ENCODE data around the gene PAPSS2.
"Not testable (repeated sequence)": the region's sequence is repeated elsewhere in the genome, so short reads cannot be mapped to it uniquely, and the experiment has no call there.

The PAPSS2 gene

DNA sequence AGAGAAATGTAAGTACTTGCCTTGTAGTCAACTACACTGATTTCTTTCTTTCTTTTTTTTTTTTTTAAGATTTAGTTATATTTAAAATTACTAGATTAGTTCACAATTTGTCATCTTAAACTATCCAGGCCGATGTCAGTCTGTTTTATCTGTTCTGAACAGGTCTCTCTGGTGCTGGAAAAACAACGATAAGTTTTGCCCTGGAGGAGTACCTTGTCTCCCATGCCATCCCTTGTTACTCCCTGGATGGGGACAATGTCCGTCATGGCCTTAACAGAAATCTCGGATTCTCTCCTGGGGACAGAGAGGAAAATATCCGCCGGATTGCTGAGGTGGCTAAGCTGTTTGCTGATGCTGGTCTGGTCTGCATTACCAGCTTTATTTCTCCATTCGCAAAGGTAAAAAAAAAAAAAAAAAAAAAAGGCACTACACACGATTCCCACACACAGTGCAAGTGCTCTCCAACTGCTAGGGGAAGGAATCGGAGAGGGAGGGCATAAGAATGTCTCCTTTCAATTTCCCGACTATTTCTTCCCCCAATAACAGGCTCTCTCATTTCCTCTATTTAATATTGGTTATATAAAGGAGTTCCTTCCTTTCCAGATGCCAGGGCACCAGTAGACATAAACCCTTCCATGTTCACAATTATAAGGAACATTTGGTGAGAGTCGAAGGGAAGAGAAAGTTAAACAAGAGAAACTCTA lies 53.4 kb downstream of the PAPSS2 start:
- no peak for DNase-seq

DNA sequence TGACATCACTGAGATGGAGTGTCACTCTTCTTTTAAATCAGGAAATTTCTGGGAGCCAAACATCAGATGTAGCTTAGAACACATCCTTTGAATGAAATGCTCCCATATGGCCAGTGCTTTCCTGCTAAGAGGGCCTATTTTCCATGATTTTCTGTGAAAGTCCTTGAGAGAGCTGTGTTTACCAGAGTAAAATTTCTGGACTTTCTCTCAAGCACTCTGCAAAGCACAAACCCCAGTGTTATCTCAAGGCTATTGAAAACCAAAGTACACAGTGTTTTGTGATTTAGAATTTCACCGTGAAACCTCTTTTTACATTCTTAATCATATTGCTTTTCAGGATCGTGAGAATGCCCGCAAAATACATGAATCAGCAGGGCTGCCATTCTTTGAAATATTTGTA lies 54.0 kb downstream of the PAPSS2 start:
- DNase-seq, result no peak

DNA sequence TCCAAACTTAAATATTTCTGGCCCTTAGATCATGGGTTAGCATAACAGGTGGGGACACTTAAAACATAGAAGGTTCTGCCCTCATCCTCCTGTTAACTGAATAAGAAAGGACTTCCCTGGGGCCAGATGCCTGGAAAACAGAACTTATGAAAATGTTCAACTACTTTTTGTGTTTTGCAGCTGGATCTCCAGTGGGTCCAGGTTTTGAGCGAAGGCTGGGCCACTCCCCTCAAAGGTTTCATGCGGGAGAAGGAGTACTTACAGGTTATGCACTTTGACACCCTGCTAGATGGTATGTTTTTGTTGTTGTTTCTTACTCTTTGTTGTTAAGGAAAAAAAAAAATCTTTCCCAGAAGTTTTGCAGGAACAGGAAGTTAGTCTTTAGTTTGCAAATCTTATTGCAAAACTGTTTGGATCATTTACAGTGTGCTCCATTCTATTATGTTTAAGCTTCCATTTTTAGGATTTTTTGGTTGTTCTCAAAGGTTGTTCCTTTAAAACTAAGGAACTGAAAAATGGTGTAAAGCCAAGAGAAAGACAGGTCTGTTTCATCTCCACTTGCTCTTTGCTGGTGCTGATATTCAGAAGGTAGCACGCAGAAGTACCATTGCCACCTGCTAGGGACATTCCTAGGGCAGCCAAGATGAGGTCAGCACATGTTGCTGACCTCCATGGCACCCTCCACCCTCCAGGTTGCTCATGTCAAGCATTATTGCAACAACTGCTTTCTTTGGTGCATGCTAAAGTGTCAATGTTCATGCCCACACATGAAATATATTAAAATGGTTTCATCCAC lies 56.1 kb downstream of the PAPSS2 start:
- no peak for DNase-seq

DNA sequence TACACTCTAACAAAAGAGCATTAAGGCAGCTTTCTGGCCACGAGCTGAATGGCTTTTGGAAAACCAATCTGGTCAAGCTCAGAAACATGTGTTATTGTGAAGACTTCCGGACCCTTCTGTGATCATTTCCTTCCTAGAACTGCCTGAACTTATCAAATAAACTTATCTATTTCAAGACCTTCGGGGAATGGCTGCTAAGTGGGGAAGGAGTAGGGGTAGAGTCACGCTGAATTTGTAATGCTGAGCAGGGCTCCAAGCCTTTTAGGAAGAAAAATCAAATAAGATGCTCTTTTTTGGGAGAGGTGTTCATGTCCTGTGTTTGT lies 56.6 kb downstream of the PAPSS2 start:
- DNase-seq, result no peak

DNA sequence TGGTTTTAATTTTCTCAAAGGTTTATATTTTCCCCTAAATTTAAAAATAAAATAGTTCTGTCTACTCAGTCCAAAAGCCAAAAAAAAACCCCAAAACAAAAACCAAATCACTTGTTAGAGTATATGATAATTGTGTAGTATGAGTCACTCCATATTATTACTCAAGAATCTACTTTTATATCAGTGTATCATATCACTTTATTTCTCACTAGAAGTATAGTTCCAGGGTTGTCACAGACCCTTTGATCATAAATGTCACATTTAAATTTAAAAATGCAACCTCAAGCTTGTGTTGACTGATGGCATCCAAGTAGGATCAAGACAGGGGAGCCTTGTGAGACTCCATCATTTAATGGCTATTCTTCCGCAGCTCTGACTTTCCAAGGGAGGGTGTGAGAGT lies 61.0 kb downstream of the PAPSS2 start:
- DNase-seq, result no peak

DNA sequence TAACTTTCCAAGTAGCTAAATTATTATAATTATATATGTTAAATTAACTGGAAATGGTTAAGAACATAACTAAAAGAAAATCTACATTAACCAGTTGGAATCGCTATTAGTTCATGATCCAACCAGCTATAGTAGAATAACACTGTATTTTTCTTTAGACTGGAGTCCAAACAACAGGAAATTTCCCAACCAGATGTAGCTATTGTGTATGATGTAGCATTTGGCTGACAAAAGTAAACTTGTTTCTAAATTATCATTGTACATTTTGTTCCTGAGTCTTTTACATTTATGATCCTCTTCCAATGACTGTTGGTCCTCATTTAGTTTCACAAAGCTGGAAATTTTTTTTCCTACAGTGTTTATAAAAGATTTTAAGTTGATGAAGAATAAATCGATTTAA lies 62.1 kb downstream of the PAPSS2 start:
- DNase-seq, result no peak

DNA sequence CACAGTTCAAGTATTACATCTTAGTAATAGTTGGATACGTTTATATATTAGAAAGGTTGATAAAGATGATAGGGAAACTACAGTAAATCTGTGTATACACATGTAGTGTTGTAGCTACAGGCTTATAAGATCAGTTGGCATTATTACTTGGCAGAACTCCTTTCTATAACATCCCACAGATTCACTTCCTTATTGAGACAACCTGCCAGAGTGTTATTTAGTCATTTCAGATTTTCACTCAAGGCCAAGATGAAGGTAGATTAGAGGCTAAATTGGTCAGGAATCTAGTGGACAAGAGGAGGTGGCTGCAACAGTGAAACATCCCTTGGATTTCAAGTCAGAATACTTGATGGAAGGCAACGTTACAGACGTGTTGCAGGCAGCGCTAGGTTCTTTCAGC lies 63.0 kb downstream of the PAPSS2 start:
- DNase-seq, result no peak

DNA sequence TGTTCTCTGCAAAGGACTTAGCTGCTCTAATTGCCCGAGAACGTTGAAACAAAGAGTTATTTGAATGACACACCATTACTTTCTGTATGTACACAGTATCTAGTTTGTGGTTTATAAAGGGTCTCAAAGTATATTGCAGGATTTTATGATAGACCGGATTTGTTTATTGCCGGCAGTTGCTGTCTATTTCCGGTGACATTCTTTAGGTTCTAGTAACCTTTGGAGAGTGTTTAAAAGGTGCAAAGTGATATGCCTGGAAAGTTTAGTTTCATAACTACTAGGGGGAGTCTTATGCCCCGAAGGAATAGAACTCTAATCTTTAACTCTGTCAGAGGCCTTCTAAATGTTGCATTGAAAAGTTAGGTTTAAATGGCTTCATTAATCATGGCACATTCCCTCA lies 63.8 kb downstream of the PAPSS2 start:
- DNase-seq, result no peak

DNA sequence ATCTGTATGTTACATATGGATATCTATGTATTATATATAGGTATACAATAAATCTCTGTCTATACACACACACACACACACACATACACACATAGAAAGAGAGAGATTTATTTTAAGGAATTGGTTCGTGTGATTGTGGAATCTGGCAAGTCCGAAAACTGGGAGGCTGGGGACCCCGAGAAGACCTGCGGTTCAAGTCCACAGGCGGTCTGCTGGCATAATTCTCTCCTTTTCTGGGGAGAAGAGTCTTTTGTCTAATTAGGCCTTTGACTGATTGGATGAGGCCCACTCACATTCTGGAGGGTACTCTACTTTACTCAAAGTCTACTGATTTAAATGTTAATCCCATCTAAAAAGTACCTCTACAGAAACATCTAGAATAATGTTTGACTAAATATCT lies 65.1 kb downstream of the PAPSS2 start:
- DNase-seq, result no peak

DNA sequence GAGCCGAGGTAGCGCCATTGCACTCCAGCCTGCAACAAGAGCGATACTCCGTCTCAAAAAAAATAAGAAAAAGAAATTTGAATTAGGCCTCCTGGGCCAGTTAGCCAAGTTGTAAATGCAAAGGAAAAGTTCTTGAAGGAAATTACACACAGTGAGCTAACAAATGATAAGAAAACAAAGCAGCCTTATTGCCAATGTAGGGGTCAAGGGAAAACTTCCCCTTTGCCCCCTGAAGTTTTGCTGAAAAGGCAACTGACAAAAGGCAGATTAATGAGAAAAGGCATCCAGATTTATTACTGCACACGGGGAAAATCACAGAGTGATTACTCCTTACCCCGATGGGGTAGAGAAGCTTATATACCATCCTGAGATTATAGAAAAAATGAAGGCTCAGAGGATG lies 70.3 kb downstream of the PAPSS2 start:
- no peak for DNase-seq

DNA sequence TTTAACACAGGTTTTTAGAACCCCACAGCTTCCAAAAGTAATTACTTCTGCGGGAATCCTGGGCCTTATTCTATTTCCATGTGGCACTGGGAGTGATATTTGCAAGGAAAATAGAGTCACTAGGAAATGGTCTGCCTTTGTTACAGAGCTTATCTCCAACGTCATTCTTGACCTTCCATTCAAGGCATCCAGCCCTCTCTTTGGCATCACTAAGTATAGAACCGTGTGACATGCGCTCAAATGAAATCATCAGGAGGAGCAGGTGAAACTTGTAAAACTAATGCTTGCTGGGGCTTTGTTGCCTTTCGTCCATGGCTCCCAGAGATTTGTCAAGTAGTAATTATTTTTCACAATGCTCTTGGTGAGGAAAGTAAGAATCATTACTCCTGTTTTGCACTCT lies 73.4 kb downstream of the PAPSS2 start:
- no peak for DNase-seq

DNA sequence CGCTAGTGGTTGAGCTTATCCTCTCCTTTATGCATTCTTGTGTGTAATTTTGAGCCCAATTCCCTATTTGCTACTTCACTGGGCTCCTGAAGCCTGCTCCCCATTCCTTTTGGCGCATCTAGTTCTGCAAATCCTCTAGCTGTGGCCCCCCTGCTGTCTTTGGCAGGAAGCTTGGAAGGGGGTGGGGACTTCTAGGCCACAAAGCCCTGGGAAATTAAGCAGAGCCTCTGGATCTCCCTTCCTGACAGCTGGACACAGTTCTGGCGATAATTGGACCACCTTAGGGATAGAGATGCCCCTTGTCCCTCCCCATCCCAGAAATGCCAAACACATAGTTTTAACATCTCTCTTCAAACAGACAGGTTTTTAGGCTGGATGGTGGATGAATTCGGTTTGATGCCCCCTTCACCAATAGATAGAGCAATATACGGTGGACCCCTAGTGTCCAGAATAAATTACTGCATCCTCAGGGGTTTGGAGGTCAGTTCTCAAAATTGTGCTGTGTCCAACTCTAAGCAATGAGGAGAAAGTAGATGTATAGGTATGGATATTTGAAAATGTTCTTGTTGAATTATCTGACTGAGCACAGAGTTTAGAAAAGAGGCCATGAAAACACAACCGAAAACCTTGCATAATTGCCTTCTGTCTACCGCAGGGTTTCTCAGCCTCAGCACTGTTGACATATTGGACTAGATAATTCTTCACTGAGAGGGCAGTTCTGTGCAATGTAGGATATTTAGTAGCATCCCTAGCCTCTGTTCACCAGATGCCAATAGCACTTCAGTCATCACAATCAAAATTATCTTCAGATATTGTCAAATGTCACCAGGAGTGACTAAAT lies 75.5 kb downstream of the PAPSS2 start:
- peak in 1 of 2 donors; percentile 15 for DNase-seq

DNA sequence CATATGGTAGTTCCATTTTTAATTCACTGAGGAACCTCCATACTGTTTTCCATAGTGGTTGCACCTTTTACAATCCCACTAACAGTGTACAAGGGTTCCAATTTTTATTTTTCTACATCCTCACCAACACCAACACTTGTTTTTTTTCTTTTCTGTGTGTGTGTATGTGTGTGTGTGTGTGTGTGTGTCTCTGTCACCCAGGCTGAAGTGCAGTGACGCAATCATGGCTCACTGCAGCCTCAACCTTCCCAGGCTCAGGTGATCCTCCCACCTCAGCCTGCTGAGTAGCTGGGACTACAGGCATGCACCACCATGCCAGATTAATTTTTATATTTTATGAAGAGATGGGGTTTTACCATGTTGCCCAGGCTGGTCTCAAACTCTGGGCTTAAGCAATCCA lies 78.6 kb downstream of the PAPSS2 start:
- DNase-seq, result not testable (repeated sequence)

DNA sequence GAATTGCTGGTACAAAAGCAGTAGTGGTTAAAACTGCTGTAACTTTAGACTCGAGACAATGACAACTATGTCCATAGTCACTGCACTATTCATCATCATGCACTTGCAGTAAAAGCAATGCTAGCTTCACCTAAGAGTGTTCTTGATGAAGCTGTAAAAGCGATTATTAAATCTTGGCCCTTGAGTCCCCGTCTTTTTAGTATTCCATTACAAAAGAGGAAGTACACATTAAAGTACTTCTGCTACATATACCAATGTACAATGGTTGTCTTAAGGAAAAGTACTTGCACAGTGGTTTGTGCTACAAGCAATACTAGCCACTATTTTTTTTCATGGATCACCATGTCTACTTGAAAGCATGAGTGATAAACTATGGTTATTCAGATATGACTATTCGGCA lies 80.0 kb downstream of the PAPSS2 start:
- DNase-seq, result no peak

DNA sequence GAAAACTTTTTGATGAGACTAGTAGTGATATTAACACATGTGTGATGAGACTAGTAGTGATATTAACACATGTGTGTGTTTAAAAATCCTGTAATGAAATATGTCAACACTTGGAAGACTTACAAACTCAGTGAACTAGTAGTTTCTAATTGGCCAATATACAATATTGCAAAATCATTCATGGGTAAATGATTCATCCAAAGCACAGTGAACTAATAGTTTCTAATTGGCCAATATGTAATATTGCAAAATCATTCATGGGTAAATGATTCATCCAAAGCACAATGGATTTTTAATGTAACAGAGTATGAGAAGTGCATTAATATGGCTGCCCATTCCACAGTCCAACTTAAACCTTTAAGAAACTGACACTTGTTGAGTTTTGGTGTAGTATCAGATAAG lies 80.6 kb downstream of the PAPSS2 start:
- no peak for DNase-seq

DNA sequence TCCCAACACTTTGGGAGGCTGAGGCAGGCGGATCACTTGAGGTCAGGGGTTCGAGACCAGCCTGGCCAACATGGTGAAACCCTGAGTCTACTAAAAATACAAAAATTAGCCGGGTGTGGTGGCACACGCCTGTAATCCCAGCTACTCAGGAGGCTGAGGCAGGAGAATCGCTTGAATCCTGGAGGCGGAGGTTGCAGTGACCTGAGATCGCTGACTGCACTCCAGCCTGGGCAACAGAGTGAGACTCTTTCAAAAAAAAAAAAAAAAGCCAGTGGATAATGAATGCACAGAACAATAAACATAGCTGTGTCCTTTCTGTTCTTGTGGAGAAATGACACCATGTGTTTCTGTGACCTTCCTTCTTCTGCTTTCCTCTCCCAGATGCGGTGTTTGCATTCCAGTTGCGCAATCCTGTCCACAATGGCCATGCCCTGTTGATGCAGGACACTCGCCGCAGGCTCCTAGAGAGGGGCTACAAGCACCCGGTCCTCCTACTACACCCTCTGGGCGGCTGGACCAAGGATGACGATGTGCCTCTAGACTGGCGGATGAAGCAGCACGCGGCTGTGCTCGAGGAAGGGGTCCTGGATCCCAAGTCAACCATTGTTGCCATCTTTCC lies 83.4 kb downstream of the PAPSS2 start:
- peak in 1 of 2 donors; percentile 23 for DNase-seq

DNA sequence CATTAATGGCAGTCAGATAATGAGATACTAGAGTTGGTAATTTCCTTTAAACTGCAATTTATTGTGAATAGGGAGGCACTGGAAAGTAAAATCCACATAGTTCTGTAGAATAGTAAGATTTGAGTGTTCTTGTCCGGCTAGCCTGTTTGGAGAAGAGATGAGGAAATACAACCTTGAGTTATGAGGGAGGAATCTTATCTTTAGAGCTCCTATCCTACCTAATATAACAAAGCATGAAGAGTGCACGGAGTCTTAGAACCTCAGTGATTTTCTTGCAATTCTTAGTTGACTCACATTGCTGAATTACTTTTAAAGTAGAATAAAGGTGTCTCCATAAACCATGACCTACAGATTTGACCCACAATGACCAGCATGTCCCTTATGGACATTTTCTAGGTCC lies 84.9 kb downstream of the PAPSS2 start:
- no peak for DNase-seq

DNA sequence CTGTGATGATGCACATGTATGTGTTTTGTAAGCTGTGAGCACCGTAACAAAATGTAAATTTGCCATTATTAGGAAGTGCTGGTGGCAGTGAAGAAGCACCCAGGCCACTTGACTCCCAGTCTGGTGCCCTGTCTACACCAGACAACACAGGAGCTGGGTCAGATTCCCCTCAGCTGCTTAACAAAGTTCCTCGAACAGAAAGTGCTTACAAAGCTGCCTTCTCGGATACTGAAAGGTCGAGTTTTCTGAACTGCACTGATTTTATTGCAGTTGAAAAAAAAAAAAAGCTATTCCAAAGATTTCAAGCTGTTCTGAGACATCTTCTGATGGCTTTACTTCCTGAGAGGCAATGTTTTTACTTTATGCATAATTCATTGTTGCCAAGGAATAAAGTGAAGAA lies 87.2 kb downstream of the PAPSS2 start:
- no peak for DNase-seq

DNA sequence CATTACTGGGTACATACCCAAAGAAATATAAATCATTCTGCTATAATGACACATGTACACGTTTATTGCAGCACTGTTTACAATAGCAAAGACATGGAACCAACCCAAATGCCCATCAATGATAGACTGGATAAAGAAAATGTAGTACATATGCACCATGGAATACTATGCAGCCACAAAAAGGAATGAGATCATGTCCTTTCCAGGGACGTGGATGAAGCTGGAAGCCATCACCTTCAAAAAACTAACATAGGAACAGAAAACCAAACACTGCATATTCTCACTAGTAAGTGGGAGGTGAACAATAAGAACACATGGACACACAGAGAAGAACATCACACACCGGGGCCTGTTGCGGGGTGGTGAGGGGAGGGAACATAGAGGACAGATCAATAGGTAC lies 88.6 kb downstream of the PAPSS2 start:
- DNase-seq, result not testable (repeated sequence)

DNA sequence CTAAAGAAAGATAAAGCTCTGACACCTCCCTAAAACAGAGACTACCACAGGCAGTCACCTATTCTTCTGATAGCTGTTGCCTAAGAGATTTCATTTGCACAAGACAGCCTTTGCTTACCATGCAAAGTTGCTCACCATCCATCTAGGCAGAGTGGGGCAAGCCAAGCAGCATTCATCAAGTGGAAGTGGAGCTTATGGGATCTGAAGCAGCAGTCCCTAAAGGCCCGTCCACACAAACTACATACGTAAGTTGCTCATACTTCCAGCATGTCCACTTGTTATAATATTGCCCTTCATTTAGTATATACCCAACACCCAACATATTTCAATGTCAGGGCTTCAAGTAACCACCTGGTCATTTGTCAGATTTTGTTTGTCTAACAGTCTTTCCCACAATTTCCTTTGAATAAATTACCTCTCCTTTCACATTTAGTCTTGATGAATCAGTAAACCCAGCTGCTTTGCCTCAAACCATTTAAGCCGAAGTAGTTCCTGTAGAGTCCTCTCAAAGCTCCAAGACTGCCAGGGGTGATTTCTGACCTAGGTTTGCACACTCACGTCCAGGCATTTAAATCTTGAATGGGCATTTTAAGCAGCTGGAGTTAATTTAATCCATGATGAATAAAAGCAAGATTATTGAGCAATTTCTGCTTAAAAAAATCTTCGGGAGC lies 90.5 kb downstream of the PAPSS2 start:
- no peak for DNase-seq

DNA sequence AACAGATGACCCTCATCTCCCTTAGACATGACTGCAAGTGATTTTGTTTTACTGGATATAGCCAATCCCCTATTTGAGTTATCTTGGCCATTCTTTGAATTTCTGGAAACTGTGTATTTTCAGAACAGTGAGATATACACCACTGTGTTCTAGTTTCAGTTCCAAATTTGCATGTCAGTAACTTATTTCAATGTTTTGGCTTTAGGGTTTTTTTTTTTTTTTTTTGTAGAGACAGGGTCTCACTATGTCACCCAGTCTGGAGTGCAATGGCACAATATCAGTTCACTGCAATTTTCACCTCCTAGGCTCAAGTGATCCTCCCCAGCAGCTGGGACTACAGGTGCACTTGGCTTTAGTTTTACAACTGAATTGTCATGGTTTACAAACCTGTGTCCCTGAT lies 91.1 kb downstream of the PAPSS2 start:
- no peak for DNase-seq

DNA sequence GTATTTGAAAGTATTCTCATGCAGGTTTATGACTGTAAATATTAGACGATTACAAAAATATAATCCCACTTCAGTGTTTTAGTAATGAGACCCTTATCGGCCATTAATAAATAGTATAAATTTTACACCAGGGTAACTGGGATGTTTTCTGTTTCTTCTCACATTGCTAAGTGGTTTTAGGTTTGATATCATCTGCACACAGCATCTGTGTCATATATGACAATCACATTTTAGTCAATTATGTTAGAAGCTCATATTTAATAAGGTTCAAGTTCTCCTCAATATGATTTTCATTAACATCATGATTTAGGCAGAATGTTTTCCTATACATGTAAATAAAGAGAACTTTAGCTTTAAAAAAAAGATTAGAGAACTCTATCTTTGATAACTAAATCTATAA lies 91.6 kb downstream of the PAPSS2 start:
- DNase-seq, result no peak

DNA sequence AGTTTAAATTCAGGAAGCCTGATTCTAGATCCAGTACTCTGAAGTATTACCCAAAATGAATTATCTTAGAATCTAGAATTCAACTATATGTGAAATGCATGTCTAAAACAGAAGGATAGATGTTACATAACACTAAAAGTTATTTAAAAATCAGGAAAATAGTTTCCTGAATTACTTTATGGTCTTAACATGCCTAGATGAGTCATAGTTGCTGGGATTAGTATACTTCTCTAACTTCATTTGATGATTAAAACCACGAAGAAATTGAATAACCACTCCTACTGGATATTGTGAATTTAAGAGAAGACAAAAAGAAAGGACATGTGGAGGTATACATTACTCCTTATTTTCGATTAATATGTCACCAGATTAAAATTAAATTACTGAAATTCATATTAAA lies 92.9 kb downstream of the PAPSS2 start:
- no peak for DNase-seq

Data from CD4-positive, alpha-beta T cell treated with Interferon alpha-2 for 1 hour (primary cell).